EH (cell line): ENCODE data around the gene EFNA2.

Experiments used
- DNase-seq: peaks from one replicate; pipeline ENCODE4 v3.0.0-alpha.2; 2015; ENCODE audit warnings: low read depth

EFNA2 gene

DNA sequence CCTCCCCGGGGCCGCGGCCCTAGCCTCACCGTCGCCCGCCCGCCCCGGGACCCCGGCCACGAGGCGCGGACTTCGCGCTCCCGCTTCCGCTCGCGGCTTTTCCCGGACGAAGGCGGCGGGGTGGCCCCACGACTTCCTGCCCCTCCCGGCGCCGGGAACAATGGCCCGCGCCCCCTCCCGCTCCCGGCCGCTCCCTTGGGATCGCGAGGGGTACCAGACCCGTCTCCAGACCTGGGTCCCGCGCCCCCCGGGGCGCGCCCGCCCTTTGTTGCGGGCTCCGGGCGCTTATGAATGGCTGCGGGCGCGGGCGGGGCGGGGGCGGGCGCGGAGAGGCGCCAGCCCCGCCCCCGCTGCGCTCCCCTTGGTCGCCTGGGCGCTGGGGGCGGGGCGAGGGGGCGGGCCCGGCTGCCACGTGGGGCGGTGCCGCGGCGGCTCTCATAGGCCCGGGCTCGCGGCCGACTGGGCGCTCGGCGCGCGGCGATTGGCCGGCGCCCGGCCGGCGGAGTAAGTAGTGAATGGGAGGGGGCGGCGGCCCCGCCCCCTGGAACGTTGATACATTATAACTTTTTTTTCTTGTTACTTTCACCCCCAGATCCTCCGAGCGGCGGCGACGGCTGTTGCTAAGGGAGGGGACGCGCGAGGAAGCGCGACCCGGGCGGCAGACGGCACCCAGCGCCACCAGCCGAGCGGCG, 36.2 kb upstream of the EFNA2 start:
- DNase-seq = peak; percentile 97

- no peak for DNase-seq
Observed at GRCh38 chr19:1249990-1250436, 35.7 kb upstream of the EFNA2 start.

DNA sequence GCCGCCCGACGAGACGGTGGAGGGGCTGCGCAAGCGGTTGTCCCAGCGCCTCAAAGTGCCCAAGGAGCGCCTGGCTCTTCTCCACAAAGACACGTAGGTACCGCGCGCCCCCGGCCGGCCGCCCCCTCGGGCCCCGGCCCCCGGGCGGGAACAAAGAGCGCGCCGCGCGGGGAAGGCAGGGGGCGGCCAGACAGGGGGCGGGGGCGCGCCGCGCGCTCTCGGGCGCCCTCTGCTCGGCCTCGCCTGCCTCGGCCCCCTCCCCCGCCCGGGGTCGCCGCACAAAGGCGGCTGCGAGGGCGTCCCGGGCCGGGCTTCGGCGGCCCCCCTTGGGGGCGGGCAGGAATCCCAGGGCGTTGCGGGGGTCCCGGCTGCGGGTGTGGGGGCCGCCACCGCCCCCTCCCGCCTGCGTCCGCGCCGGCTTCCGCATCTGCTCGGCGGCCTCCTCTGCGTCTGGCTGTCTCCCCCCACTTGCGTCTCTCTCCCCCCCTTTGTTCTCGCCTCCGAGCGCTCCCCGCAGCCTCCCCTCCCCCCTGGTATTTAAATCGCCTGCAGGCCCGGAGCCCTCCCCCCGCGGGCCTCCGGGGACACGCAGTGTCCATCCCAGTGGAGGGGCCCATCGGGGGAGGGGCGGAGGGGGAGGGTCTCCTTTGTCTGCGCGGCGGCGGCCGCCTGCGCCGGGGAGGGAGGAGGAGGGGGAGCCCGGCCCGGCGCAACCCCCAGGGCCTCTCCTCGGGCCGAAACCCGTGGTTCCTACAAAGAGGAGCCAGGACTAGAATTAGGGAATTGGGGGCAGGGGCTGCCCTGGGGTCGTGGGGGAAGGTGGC, 35.0 kb upstream of the EFNA2 start:
- DNase-seq = peak; percentile 76

- peak; percentile 78 for DNase-seq
Observed at GRCh38 chr19:1251330-1252220, 34.1 kb upstream of the EFNA2 start.

GRCh38 chr19:1252221-1252820, 33.4 kb upstream of the EFNA2 start:
- peak; percentile 98 for DNase-seq

DNA sequence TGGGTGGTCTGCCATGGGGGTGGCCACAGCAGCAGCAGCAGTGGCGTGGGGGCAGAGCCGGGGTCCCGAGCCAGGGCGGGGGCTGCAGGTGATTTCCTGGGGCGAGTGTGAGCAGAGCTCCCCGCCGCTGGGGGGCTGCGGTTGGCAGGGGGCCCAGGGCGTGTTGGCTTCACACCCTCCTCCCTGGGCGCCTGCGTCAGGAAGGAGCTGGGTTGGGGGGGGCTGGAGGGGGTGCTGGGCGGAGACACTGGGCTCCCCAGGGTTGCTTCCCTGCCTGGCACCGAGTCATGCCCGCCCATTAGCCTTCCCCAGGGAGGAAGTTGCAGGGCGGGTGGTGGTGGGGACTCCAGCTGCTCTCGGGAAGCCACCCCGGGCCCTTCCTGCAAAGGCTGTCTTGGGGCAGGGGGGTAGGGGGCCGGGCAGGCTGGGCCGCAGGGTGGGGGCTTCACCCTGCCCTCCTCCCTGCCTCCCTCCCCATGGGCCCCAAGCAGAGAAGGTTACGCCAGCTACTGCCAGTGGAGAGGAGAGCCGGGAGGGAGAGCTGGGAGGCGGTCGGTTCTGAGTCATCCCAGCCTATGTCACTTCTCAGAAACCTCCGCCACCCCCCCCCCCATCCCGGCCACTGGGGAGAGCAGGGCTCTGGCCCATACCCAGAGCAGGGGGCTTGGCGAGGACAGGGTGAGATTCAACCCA, 32.7 kb upstream of the EFNA2 start:
- DNase-seq = peak; percentile 99

DNA sequence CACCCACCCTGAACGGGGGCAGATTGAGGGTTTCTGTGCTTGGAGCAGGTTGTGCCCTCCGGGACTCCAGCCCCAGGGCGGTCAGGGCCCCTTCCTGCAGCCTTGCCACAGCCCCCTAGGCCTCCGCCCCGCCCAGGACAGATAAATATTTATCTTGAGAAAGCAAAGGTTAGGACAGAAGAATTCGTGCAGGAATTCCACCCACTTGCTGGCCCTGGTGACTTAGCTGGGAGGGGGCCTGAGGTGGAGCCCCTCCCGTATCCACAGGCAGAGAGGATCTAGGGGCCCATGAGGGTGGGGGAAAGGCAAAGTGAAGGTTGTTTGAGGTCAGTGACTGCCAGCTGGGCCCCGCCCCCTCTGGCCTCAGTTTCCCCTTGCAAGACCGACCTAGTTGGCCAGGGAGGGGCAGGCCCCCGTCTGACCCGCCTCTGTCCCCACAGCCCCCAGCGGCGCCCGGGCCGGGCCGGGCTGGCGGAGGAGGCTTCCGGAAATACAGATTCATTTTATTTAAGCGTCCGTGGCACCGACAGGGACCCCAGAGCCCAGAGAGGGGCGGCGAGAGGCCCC, 32.1 kb upstream of the EFNA2 start:
- no peak for DNase-seq

- DNase-seq = no peak
Observed at GRCh38 chr19:1254081-1254527, 31.6 kb upstream of the EFNA2 start.

DNA sequence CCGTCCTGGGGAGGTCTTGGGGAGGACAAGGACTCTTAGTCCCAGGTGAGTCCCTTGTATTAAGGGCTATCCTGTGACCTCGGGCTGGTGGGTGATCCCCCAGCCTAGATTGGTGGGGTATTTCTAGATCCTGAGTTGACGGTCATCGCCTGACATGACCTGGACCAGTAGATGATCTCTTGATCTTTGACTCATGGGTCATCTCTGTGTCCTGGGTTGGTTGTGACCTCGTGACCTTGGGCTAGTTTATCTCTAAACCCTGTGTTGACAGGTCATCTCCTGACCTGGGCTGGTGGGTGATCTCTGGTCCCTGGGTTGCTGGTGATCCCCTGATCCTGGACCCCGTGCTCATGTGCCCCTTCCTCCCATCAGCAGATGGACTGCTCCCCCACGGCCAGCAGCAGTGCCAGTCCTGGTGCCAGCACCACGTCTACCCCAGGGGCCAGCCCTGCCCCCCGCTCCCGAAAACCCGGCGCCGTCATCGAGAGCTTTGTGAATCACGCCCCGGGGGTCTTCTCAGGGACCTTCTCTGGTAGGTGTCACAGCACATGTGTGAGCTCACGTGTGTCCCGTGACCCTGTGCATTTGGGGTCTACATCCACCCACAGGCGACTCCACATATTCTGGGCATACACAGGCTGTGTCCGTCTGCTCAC, 31.0 kb upstream of the EFNA2 start:
- no peak for DNase-seq

- no peak for DNase-seq
Observed at GRCh38 chr19:1255186-1256161, 30.2 kb upstream of the EFNA2 start.

- no peak for DNase-seq
Observed at GRCh38 chr19:1256646-1257474, 28.8 kb upstream of the EFNA2 start.

GRCh38 chr19:1257475-1258162, 28.1 kb upstream of the EFNA2 start:
- no peak for DNase-seq

GRCh38 chr19:1258163-1258492, 27.5 kb upstream of the EFNA2 start:
- DNase-seq = no peak

- DNase-seq = no peak
Observed at GRCh38 chr19:1258707-1259205, 26.9 kb upstream of the EFNA2 start.

GRCh38 chr19:1259206-1259875, 26.3 kb upstream of the EFNA2 start:
- peak; percentile 83 for DNase-seq

- peak; percentile 44 for DNase-seq
Observed at GRCh38 chr19:1259876-1260748, 25.6 kb upstream of the EFNA2 start.
